Activated CD4-positive, CD25-positive, alpha-beta regulatory T cell (primary cell): Measurements from ENCODE around the gene EMC8.

Experiments used
- DNase-seq, 4 experiments: peaks; one replicate each; lab custom pipeline; 2025; lab: John Stamatoyannopoulos, UW

EMC8 gene

GRCh38 chr16:85755929-85756768 is 43.2 kb downstream of the EMC8 start:
- no peak for DNase-seq

DNA sequence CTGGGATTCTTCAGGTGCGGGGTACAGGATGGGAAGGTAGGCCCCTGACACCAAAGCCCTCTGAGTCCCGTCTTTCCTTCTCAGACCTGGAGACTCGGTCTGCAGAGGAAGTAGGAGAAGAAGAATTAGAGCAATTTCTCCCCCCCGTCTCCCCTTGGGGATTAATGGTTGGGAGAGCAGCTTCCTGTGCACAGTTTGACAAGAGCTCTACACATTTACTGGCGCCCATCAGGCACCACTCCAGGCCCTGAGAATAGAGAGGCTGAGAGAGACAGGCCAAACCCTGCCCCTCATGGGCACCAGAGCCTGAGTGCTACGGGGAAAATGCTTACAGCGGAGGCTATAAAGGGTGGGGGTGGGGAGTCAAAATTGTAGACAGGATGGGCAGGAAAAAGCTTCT is 44.9 kb downstream of the EMC8 start:
- DNase-seq: no peak

GRCh38 chr16:85753976-85754375 is 45.4 kb downstream of the EMC8 start:
- no peak for DNase-seq

- no peak for DNase-seq
These were observed 45.8 kb downstream of the EMC8 start for GRCh38 chr16:85753559-85753958.

DNA sequence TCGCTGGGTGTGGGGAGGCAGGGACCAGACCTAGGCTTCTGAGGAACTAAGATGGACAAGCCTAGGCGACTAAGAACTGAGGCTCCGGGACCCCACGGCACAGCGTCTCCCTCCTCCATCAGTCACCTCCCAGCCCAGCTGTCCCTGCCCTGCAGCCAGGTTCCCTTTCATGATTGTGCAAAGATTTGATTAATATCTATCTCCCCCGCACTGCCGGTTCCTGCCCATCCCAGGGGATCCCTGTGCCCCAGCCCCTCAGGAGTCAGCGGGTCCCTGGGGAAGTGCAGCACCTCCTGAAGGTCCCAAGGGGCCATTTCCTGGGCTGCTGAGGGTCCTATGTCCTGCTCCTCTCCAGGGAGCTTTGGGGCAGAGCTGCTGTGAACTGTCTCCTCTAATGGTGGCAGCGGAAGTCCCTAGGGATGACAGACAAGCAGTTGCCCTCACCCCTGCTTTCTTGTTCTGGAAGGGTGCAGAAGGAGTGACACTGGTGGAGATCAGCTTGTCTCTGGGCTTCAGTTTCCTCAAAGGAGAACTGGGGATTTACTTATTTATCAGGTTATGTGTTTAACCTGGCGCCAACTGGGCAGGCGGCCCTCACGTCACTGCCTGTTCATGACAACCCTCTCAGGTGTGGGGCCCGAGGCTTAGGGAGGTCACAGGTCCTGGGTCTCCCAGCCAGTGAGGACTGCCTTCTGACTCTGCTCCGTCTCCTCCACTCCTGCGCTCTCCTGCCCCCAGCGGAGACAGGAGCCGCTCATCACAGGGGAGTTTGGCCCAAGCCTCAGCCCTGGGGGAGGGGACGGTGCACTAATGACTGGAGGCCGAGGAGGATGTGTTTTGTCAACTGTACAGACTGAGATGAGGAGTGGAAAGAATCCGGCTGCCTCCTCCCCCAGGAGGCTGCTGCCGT is 46.6 kb downstream of the EMC8 start:
- no peak for DNase-seq

DNA sequence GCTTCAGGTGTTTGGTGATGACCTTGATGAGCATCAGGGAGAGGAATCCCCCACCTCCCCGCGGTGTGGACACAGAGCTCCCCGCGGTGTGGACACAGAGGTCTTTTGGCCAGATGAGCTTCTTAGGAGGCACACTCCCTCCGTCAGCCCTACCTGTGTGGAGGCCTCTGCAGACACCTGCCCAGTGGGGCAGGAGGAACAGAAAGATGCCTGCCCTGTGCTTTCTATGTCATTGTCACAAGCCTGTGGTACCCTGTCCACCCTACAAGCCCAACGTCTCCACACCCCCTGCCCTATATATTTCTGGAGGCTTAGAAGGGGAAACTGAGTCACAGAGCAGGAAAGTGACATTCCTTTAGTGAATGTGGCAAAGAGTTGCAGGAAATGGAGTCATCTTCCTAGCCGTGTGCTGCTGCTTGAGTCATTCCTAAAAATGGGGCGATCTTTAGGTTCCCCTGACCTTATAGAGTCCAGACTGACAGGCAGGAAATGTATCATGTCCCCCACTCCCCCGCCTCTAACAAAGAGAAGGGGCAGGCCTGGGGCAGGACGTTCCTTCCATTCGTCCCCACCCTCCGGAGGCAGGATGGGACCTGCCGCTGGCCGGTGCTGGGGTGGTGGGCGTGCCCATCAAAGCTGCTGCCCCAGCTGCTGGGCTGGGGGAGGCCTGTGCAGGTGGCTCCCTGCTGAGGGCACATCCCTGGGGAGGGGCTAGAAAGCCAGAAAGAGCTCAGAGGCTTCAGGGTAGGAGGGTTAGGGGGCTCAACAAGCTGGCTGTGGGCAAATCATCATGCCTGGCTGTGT is 47.4 kb downstream of the EMC8 start:
- no peak for DNase-seq

- no peak for DNase-seq
These were observed 48.3 kb downstream of the EMC8 start, which contains the start of gene C16orf74 for GRCh38 chr16:85750827-85751697. Gene C16orf74 (minus strand): TSS chr16:85751096. CDS start chr16:85735217, 15,879 bp downstream.

- DNase-seq: no peak
These were observed 49.1 kb downstream of the EMC8 start for GRCh38 chr16:85750146-85750826.

GRCh38 chr16:85749771-85750145 is 49.6 kb downstream of the EMC8 start:
- DNase-seq: no peak

- DNase-seq: no peak
These were observed 52.7 kb downstream of the EMC8 start for GRCh38 chr16:85746460-85747215.

- DNase-seq: no peak
These were observed 60.2 kb downstream of the EMC8 start for GRCh38 chr16:85738923-85739715.

DNA sequence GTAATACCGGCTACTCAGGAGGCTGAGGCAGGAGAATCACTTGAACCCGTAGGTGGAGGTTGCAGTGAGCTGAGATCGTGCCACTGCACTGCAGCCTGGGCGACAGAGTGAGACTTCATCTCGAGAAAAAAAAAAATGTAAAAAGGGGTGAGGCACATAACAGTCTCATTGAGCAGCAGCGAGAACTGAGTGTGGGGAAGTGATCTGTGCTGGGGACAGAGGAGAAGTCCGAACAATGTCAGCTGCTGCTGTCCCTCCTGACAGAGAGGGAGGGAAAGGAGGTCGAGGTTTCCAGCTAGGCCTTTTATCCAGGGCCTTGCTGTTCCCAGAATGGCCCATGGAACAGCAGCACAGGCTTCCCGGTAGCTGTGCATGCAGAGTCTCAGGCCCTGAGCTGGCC is 62.4 kb downstream of the EMC8 start:
- no peak for DNase-seq

- DNase-seq: no peak
These were observed 63.4 kb downstream of the EMC8 start for GRCh38 chr16:85735946-85736345.

DNA sequence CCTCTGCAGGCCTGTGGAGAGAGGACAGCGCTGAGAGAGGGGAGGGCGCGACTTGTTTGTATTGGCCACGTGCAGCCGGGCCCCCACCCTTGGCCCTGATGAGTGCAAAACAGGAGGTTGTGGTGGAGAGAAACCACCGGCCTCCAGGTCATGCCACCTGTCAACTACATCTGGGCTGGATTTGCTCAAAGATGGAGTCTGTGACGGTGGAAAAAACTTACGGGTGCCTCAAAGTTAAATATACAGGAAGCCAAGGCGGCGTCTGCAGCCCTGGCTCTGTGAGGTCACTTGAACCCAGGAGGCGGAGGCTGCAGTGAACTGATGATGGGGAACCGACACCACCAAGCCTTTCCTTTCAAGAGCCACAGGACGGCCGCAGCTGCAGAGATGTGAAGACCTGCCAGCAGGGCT is 64.1 kb downstream of the EMC8 start:
- DNase-seq: peak in 2 of 4 experiments; percentile 7 to 43

GRCh38 chr16:85734311-85735017 is 64.9 kb downstream of the EMC8 start:
- DNase-seq: no peak

GRCh38 chr16:85733839-85734170 is 65.5 kb downstream of the EMC8 start:
- no peak for DNase-seq

DNA sequence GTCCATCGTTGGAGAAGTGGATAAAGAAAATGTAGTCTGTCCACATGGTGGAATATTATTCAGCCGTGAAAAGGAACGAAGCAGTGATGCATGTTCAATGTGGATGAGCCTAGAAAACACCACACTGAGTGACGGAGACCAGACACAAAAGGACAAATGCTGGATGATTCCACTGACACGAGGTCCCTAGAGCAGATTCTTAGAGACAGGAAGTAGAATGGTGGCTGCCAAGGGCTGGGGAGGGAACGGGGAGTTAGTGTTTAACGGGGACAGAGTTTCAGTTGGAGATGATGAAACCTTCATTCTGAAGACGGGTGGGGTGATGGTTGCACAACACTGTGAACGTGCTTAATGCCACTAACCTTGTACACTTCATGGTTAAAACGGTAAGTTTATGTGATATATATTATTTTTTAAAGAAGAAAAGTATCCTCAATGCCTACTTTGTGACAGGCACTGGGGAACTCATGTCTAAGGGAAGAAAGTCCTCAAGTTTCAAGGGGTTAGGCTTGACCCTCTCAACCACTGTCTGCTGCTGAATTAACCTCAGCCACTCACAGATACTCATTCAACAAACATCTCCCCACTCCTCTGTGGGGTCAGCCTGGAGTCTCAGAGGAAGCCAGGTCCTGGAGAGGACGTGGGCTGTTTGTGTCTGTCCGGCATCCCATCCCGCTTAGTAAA is 66.0 kb downstream of the EMC8 start:
- DNase-seq: no peak

GRCh38 chr16:85731179-85731578 is 68.2 kb downstream of the EMC8 start:
- DNase-seq: no peak
